Testis (tissue), 2 donors: ENCODE data around the gene PRRG1.

ENCODE experiments used
- POLR2A ChIP-seq: fragments of 450-650 bp; IDR thresholded peaks from one replicate; pipeline ENCODE4 v1.6.1; 2017; ENCODE audit warnings: antibody characterized with exemption, mild to moderate bottlenecking, moderate library complexity
- TF ChIP-seq, protein P1 (sequence below), 3 experiments: fragments of 450-650 bp in 2 of 3; fragments of 200-600 bp in 1 of 3; sonication (generic) in 1 of 3; IDR thresholded peaks; one replicate each; pipeline ENCODE4 v1.5.1; 2016 to 2019; ENCODE audit warnings: antibody characterized with exemption in 3 of 3, mild to moderate bottlenecking in 2 of 3, moderate library complexity in 1 of 3

DNA sequence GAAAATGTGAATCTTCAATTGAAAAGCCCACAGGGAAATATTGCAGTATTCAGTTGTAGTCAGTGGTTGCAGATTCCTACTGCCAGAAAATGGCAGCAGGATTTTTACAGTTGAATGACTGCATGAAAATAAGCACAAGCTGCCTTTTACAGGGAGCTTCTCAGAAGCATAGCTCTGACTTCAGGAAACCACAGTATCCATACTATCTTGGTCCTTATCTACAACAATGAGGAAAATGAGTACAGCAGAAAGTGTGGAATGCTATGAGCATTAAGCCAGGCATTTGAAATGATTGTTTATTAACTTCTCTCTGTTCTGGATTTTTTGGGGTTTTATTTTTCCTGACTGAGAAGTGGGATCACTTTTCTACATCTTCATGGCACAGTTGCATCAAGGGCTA, 34.6 kb upstream of the PRRG1 start:
- TF ChIP-seq, protein P1, sequence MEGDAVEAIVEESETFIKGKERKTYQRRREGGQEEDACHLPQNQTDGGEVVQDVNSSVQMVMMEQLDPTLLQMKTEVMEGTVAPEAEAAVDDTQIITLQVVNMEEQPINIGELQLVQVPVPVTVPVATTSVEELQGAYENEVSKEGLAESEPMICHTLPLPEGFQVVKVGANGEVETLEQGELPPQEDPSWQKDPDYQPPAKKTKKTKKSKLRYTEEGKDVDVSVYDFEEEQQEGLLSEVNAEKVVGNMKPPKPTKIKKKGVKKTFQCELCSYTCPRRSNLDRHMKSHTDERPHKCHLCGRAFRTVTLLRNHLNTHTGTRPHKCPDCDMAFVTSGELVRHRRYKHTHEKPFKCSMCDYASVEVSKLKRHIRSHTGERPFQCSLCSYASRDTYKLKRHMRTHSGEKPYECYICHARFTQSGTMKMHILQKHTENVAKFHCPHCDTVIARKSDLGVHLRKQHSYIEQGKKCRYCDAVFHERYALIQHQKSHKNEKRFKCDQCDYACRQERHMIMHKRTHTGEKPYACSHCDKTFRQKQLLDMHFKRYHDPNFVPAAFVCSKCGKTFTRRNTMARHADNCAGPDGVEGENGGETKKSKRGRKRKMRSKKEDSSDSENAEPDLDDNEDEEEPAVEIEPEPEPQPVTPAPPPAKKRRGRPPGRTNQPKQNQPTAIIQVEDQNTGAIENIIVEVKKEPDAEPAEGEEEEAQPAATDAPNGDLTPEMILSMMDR (IDR thresholded peaks at IDR 0.05) = no peak
- TF ChIP-seq POLR2A = no peak
